H1 (cell line): ENCODE data around the gene RFX1. TPM values are rescaled to one million over a fixed set of nuclear protein-coding genes. Genes with fewer than 3 reads are reported as not detected.
A peak's percentile ranks its signal among the peaks of the same experiment; 100 is the strongest.

Experiments used
- BRCA1 ChIP-seq: IDR thresholded peaks from 2 replicates; pipeline ENCODE4 v1.6.1; 2012; ENCODE audit warnings: low read depth, low read length, improper control_type of control experiment
- CHD1 ChIP-seq: IDR thresholded peaks from 2 replicates; pipeline ENCODE4 v1.6.1; 2012; ENCODE audit warnings: low read depth, low read length, improper control_type of control experiment
- CREB1 ChIP-seq: IDR thresholded peaks from 2 replicates; pipeline ENCODE4 v1.6.1; 2012; ENCODE audit warnings: inconsistent platforms
- POLR2A ChIP-seq, 2 experiments: IDR thresholded peaks; 1 replicate in 1 of 2; 2 replicates in 1 of 2; pipeline ENCODE4 v1.6.1; 2011; ENCODE audit warnings: low read depth in 2 of 2, low read length in 2 of 2, mild to moderate bottlenecking in 2 of 2; ENCODE audit errors: control extremely low read depth in 1 of 2
- SIN3A ChIP-seq, 2 experiments: IDR thresholded peaks in 1 of 2; conservative IDR thresholded peaks in 1 of 2; 2 replicates each; pipeline ENCODE4 v1.6.1; 2011 to 2012; ENCODE audit warnings: low read length in 2 of 2, improper control_type of control experiment in 1 of 2, low read depth in 1 of 2, mild to moderate bottlenecking in 1 of 2
- ZNF274 ChIP-seq: IDR thresholded peaks from 2 replicates; pipeline ENCODE4 v1.7.0; 2012; ENCODE audit warnings: low read length, borderline replicate concordance; ENCODE audit errors: extremely low read depth
- polyA plus RNA-seq, 7 experiments: library from polyadenylated mRNA; depleted of rRNA in 3 of 7; stranded (reverse) in 5 of 7; unstranded in 2 of 7; fragments of >200 nt in 5 of 7; fragments of 200-250 nt in 2 of 7; gene quantifications; 1 replicate in 5 of 7; 2 replicates in 1 of 7; 4 replicates in 1 of 7; pipeline versions ENCODE4 v1.2.1 to v1.2.3, GENCODE V29; 2011 to 2013; ENCODE audit warnings: missing spikeins in 2 of 7, mixed read lengths in 2 of 7
- total RNA-seq: library from RNA; stranded (reverse); fragmentation: NEBNext Ultra II Directional; extraction: Animal tissue kit (Norgen Biotek cat#: 25700); gene quantifications from 2 replicates; pipeline ENCODE4 v1.2.1, GENCODE V29; 2021
- TF ChIP-seq, protein P1 (sequence below): IDR thresholded peaks from 2 replicates; pipeline ENCODE4 v1.6.1; 2012; ENCODE audit warnings: inconsistent platforms

RFX1 gene
- total and polyA plus RNA-seq, 2 of the 8 experiments (the other 6 are each of a cell fraction or from before 2014, with no cell fraction given) = 4.9 to 17.0 TPM

DNA sequence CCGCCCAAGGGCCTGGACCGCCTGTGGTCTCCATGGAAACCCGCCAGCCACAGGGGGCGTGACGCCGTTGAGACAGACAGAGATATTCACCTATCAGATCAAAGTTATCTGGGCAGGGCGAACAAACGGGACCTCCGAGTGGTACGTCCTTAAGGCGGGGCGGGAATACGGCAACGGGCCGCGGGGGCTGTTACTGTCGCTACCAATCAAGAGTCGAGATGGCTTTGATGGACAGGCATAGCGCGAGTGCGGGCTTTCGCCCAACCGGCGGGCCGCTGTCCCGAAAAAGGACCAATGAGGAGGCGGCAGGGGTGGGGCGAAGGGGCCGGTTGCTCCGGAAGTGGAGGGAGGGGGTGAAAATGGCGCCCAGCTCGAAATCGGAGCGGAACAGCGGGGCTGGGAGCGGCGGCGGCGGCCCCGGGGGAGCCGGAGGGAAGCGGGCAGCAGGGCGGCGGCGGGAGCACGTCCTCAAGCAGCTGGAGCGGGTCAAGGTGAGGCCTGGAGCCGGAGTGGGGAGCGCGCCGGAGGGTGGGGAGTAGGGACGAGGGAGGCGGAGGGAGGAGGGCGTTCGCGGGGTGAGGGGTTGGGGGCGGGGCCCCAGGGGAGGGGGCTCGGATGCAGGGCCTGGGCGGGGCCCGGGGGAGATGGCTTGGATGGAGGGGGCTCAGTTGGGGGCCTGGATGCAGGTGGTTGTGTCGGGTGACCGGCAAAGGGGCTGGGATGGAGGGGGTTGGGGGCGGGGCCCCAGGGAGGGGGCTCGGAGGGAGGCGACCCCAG is 53.8 kb downstream of the RFX1 start, which contains the start of gene DCAF15 (continued):
- TF ChIP-seq, protein P1, sequence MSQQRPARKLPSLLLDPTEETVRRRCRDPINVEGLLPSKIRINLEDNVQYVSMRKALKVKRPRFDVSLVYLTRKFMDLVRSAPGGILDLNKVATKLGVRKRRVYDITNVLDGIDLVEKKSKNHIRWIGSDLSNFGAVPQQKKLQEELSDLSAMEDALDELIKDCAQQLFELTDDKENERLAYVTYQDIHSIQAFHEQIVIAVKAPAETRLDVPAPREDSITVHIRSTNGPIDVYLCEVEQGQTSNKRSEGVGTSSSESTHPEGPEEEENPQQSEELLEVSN = no peak
- no peak for TF ChIP-seq ZNF274
- TF ChIP-seq SIN3A (conservative IDR thresholded peaks at IDR 0.05 in 1 of 2, IDR thresholded peaks at IDR 0.05 in 1 of 2; ENCODE audit: low read depth in 1 of 2, low read length in 2 of 2) = 0 out of 4 replicates have a peak, but pooled peaks of 1 of the 2 experiments have one; percentile 47
- TF ChIP-seq POLR2A (IDR thresholded peaks at IDR 0.05; ENCODE audit: control extremely low read depth in 1 of 2, low read depth in 2 of 2, low read length in 2 of 2) = peak; percentile 72 to 84
- TF ChIP-seq BRCA1 = no peak
- TF ChIP-seq CREB1 = peak; percentile 92
- TF ChIP-seq CHD1 = no peak
